Gastroesophageal sphincter (tissue), 3 donors: Measurements from ENCODE around the gene CCL4L2.
"Not testable (repeated sequence)": the region's sequence is repeated elsewhere in the genome, so short reads cannot be mapped to it uniquely, and the experiment has no call there.

Experiments
- CTCF ChIP-seq, 4 experiments: fragments of 200-600 bp in 2 of 4; fragments of 450-650 bp in 2 of 4; sonication (generic) in 1 of 4; IDR thresholded peaks; one replicate each; pipeline ENCODE4 v1.5.1; 2017 to 2019; ENCODE audit warnings: antibody characterized with exemption in 4 of 4, mild to moderate bottlenecking in 2 of 4, moderate library complexity in 2 of 4
- EP300 ChIP-seq: sonication (generic); formaldehyde crosslinking; IDR thresholded peaks from one replicate; pipeline ENCODE4 v1.6.1; 2017; ENCODE audit warnings: antibody characterized with exemption, mild to moderate bottlenecking
- POLR2A ChIP-seq, 2 donors: fragments of 450-650 bp; IDR thresholded peaks; one replicate each; pipeline ENCODE4 v1.6.1; 2017; ENCODE audit warnings: antibody characterized with exemption in 2 of 2, mild to moderate bottlenecking in 2 of 2, moderate library complexity in 1 of 2
- POLR2AphosphoS5 ChIP-seq: sonication (generic); formaldehyde crosslinking; IDR thresholded peaks from one replicate; pipeline ENCODE4 v1.6.1; 2017; ENCODE audit warnings: antibody characterized with exemption

GRCh38 chr17:36221581-36222100 lies 10.8 kb downstream of the CCL4L2 start:
- TF ChIP-seq CTCF (IDR thresholded peaks at IDR 0.05); POLR2A (IDR thresholded peaks at IDR 0.05); POLR2AphosphoS5; EP300: not testable (repeated sequence)
